HG03558 (cell line): ENCODE results near the gene TRIM63.
A peak's percentile ranks its signal among the peaks of the same experiment; 100 is the strongest.

ENCODE experiments used
- ATAC-seq: cut with Tn5 transposase; IDR thresholded peaks from one replicate; pipeline ENCODE4 v1.9.1; 2021; ENCODE audit warnings: moderate number of reproducible peaks; ENCODE audit not compliant: unreplicated experiment; ENCODE audit errors: extremely low read depth

The TRIM63 gene

DNA sequence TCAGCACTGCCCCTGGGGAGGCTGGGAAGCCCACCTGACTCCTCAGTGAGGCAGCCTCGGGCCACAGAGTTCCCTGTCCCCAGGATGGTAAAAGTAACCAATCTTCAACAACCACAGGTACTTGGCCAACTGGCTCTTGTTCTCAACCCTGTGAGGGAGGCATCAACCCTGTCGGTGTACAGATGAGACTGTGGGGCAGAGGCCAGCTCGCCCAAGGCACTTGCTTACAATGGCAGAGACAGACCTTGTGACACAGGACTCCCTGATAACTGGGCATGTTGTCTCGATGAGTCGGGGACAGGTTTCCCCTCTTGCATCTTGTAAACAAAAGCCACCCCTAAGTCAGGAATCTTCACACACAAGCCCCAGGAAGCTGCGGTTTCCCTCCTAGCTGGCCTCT, 29.5 kb downstream of the TRIM63 start:
- ATAC-seq: no peak

DNA sequence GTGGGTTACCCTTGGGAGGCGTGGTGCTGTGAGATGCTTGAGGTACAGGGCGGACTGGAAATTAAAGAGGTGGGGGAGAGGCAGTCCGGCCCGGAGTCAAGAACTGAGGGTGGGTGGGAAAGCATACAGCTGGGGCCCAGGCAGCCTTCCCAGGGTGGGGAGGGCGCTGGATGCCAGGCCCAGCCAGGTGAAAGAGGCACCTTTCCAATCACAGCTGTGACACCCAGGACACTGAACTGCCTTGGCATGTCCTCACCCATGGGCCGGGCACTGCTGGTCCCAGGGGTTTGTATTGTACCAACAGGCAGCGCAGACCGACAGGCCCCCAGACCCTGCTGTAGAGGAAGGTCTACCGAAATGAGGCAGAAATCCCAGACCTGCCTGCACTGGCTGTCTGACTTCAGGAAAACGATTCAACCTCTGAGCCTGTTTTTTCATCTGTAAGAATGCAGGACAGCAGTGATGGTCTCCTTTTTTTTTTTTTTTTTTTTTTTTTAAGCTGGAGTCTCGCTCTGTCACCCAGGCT, 30.6 kb downstream of the TRIM63 start:
- no peak for ATAC-seq

DNA sequence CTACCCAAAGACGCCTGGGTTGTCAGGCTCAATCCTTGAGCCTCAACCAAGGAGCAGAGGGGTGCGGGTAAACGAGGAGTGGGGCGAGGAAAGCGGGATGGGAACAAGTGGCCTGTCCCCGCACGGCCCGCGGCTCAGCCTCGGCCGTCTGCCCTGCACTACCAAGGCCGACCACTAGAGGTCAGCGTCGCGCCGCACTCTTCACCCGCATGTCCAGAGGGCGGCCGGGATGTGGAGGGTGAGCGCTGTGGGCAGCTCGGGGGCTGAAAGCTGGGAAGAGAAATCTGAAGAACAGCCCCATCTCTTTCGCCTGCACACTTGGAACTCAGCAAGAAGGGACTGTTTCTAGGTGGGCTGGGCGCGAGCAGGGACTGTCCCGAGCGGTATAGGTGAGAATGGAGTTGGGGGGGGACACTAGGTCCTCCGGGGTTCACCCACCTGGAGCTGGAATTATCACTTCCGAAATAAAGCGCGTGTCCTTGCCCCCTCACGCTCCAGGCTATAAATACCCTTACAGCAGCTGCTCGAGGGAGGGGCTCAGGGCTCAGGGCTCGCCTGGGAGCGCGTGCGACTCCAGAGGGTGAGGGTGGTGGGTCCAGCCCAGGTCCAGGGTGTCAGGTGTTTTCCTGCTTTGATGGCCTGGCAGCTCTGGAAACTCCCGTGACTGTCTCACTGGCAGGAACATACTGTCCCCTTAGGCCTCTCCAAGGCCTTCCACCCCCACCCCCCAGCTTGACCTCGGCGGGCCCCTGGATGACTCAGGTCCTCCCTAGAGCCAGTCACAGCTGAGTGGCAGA, 31.3 kb downstream of the TRIM63 start:
- ATAC-seq: no peak

DNA sequence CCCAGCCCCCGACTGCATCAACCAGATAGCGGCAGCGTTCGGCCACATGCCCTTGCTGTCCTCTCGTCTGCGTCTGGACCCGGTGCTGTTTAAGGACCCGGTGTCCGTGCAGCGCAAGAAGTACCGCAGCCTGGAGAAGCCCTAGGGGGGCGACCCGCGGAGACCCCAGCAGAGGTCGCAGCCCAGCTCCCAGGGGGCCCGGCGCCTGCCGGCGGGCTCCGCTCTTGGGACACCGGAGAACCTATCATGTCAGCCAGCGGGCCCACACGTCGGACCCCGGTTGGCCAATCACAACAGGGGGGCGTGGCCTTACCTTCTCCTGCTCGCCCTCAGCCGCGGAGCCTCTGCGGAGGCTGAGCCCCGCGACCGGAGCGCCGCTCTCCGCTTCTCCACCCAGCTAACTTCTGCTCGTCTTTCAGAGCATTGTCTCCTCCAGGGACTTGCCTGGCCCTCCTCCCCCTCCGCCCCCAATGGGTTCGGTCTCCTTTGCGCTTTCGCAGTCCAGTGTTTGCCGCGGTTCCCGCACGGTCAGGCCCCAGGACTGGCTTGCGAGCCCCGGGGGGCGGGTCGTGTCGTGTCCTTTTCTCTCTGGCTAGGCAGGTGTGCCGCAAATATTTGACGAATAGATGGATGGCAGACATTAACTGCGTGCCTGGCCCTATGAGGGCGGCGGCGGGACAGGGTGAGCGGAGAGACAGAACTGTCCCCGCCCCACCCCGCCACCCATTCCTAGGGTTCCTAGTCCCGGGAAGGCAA, 32.0 kb downstream of the TRIM63 start:
- peak; percentile 55 for ATAC-seq

DNA sequence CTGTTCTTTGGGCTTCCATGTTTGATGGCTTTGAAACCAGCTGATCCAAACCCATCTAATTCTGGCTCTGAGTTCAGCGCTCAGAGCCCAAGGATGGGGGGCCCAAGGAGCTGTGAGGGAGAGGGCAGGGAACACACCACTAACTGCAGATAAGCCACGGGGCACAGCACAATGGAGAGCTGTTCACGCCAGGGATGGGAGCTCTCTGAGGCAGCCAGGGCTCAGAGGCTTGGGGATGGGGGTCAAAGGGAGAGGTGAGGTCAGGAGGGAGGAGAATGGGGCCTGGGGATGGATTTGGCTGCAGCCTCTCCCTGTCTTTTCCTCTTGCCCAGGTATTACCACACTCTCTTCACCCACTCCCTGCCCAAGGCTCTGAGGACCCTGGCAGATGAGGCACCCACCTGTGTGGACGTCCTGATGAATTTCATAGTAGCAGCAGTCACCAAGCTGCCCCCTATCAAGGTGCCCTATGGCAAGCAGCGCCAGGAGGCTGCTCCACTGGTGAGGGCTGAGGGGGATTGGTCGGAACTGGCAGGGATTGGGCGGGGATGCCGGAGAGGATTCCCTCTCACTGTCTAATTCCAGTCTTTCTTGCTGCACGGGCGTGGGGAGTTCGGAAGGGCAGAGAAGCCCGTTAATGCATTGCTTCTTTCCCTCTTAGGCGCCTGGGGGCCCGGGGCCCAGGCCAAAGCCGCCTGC, 32.8 kb downstream of the TRIM63 start:
- no peak for ATAC-seq

DNA sequence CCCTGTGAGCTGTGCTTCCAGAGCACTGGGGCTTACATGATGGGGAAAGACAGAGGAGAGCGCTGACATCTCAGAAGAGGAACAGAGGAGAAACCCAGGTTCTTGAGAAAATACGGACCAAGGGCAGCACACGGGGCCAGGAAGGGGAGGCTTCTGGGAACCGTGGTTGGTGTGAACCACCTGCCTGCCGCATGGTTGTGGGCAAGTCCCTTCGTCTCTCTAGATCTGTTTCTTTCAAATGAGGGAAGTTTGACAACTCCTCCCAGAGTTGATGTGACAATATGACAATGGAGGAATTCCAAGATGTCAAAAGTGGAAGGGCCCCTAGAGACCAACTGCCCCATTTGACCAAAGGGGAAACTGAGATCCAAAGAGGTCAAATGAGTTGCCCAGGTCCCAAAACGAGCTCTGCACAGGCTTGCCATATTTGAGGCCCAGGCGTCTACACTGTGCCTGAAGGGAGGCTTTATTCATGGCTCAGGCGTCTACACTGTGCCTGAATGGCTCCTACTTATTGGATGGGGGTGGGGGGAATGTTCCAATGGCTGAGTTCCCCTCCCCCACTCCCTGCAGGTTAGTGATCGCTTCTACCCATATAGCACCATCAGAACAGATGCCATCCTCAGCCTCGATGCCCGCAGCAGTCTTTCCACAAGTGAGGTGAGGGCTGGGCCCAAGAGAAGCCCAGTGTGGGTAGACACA, 34.6 kb downstream of the TRIM63 start:
- ATAC-seq: no peak

DNA sequence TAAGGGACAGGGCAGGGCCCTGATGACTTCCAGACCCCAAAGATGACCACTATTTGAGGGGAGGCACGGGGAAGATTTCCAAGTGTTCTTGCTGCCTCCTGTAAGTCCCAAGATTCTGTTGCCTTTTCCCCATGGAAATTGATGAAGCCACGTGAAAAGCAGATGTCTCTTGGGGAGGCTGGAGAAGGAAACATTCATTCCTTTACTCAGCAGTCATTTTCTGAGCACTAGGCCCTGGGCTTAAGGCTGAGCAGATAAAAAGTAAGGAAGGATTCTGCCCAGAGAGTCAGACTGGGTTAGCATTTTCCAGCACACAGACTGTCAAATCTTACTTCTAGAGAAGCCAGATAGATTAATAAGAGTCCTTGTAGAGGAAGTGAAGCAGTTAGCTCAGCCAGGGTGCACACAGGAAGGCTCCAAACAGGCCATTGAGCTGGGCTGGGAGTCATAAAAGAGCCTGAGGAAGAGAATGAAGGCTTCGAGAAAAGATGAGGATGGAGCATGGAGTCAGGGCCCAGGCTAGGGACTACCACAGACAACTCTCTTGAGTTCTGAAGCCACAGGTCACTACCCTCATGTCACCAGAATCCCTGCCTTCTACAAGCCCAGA, 35.7 kb downstream of the TRIM63 start:
- ATAC-seq: no peak

DNA sequence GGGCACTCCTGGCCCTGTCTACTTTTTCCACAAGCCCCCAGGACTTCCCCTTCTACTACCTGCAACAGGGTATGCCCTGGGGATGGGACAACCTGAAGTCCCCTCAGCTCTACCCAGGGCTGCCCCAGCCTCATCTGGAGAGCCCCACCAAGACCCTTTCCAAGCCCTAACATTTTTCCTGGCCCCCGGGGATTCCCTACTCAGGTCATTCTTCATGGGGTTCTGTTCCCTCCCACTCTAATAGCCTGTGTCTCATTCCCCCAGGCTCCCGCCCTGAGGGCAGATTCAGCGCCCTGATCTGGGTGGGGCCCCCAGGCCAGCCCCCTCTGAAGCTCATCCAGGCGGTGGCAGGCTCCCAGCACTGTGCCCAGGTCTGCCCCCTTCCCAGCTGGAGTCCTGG, 36.2 kb downstream of the TRIM63 start:
- ATAC-seq: no peak

DNA sequence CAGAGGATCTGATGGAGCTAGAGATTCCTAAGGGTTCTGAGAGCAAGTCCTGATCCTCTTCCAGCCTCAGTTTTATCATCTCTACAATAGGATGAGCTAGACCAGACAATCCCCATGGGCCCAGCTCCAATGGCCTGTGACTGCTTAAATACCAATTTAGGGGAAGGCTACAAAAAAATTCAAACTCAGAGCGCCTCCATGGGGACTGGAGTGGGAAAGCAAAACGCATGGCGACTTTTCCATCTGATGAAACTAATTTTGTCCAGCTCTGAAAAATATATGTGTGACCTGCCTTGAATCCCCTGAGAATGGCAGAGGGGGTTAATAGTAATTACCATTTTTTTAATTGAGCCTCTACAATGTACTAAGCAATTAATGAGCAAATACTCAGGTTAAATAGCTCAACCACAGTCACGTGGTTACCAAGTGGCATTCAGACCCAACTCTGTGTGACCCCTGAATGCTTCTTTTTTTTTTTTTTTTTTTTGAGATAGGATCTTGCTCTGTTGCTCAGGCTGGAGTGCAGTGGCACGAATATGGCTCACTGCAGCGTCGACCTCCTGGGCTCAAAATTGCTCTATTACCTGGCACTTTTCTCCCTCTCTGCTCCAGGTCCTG, 37.5 kb downstream of the TRIM63 start:
- no peak for ATAC-seq

DNA sequence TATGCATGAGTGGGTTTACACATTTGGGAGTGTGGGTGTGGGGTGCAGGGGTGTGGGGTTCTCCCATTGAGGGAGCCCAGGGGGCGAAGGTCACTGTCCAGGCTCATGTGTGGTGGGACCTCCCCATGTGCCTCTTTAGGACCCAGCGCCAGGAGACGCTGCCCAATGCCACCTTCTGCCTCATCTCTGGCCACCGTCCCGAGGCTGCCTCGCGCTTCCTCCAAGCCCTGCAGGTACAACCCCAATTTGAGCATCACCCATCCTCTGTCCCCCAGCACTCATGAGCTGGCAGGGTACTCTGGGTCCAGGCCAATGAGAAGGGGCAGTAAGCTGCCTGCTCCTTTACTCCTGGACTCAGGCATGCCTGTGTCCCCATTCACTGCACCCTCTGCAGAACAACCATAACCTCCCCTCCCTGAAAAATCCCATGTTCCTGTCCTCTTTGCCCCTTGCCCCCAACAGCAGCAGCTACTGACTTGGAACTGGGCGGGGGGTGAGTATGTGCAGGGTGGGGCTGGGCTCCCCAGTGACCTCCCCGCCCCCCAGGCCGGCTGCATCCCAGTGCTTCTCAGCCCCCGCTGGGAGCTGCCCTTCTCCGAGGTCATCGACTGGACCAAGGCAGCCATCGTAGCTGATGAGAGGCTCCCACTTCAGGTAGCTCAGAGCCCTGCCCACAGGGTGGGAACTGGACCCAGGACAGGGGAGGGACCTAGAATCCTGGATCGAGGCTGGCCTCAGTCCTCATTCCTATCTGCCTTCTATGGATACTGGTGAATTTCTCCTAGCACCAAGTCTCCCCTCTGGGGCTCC, 38.2 kb downstream of the TRIM63 start:
- no peak for ATAC-seq

DNA sequence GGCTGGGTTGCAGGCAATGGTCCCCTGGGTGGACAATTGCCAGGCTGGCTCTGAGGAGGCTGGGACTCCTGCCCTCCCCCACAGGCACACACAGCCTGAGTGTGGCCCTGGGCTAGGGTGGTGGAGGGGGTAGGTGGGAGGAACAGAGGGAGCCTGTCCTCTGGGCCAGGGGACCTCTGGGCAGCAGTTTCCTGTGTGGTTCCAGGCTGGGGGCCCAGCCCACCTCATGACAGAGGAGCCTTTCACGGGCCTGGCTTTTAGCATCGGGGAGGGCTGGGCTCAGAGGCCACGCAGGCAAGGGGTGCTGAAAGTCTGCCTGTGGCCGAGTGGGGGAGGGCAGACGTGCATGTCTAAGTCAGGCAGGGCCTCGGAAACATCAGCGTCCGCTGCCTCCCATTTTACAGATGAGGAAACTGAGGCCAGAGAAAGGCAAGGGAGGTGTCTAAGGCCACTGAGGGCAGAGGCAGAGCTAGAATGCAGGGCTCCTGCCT, 38.9 kb downstream of the TRIM63 start:
- ATAC-seq: no peak

DNA sequence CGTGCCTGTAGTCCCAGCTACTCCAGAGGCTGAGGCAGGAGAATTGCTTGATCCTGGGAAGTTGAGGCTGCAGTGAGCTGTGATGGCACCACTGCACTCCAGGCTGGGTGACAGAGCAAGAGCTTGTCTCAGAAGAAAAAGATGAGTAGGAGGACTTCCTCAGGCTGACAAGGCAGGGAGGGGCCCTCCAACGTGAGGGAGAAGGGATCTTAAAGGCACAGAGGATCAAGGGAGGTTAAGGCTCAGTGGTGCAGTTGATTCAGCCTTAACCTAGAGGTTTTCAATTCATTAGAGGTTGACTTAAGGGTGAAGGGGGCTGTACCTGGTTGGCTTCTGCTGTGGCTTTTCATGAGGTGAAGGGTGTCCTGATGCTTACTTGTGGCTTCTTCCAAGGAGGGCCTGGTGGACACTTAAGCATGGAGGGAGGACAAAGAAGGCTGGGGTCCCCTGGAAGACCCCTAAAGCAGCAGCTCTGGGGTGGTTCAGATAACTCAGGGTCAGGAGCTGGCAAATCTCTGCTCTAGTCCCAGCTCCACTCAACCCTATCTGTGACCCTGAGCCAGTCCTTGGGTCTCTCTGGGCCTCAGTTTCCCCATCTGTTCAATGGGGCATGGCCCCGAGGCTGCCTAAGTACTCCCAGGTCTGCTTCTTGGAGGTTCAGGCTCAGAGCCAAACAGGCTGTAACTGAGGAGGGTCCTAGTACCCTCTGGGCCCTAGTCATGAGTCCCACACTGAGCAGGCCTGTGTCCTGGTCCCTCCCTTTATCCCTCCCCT, 39.5 kb downstream of the TRIM63 start:
- ATAC-seq: no peak

DNA sequence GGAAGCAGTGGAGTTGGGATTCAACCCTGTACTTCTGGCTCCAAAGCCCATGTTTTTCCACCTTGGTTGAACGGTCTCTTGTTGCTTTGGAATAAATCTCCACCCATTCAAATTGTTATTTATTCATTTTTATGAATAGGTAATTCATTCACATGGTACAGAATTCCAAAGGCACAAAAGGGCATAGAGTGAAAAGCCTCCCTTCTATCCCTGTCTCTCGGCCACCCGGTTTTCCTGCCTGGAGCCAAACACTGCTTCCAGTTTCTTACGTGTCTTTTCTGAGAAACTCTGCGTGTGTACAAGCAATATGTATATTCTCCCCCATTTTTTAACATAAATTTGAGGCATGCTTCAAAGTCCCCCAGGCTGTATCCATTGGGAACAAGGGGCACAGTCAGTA, 41.9 kb downstream of the TRIM63 start:
- no peak for ATAC-seq

DNA sequence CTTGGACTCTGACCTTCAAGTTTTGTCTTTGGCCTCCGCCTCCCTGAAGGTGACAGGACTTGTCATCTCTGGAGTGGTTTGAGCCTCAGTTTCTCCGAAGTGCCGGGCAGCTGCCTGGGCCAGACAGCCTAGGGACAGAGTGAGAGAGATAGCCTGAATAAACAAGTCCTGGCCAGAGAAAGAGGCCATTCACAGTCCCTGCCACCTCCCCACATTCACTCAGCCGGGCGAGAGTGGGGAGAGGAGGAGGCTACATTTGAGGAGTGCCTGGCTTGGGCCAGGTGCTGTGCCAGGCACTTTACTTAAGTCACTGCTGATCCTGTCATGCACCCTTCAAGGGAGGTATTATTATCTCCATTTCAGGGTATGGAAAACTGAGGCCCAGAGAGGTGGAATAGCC, 42.4 kb downstream of the TRIM63 start:
- ATAC-seq: no peak

DNA sequence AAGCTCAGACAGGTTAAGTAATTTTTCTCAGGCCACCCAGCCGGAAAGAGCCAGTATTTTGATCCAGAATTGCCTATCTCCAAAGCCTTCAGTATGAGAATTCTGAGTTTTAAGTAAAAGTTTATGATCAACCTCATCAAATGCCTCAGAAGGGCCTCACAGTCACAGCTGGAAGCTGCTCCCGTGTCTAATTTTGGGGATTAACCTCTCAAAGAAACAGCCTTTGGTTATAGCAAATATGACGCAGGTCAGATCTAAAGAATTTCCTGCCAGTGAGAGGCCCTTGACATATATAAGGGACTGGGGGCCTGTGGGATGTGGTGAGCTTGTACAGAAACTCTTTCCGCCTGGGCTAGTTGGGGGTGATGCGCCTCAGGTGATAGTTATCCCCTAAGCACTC, 43.6 kb downstream of the TRIM63 start:
- ATAC-seq: no peak

DNA sequence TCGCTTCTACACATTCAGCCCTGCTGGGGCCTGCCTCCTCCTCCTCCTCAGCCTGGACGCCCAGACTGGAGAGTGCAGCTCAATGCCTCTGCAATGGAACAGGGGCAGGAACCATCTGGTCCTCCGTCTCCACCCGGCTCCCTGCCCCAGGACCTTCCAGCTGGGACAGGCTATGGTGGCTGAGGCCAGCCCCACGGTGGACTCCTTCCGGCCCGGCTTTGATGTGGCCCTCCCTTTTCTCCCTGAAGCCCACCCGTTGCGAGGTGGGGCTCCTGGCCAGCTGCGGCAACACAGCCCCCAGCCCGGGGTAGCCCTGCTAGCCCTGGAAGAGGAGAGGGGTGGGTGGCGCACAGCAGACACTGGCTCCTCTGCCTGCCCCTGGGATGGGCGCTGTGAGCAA, 44.4 kb downstream of the TRIM63 start:
- no peak for ATAC-seq

DNA sequence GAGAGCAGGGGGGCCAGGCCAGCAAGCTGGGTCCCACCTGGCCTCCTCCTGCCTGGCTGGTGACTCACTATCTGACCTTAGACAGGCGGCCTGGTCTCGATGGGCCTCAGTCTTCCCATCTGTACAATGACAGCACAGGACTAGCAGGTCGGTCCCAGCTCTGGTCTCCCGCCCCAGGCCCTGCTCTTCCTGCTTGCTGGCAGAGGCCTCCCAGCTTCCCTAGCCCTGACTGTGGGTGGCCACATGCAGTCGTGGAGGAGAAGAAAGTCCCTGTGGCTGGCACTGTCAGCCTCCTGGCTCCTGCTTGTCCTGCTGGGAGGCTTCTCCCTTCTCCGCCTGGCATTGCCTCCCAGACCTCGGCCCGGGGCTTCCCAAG, 45.0 kb downstream of the TRIM63 start:
- ATAC-seq: no peak
